Measurements from ENCODE around the gene TUBA4A. TPM values are rescaled to one million over a fixed set of nuclear protein-coding genes. Genes with fewer than 3 reads are reported as not detected.
"Not testable (repeated sequence)": the region's sequence is repeated elsewhere in the genome, so short reads cannot be mapped to it uniquely, and the experiment has no call there.

TUBA4A gene
- total RNA-seq, 1 donor from 2014 or later: 312 TPM

- intact Hi-C loops (cut with micrococcal nuclease): no loop called here
Measured at GRCh38 chr2:219287580-219288265, 34.0 kb upstream of the TUBA4A start.

- intact Hi-C loops (cut with micrococcal nuclease): not testable (repeated sequence)
Measured at GRCh38 chr2:219287116-219287440, 33.4 kb upstream of the TUBA4A start.

DNA sequence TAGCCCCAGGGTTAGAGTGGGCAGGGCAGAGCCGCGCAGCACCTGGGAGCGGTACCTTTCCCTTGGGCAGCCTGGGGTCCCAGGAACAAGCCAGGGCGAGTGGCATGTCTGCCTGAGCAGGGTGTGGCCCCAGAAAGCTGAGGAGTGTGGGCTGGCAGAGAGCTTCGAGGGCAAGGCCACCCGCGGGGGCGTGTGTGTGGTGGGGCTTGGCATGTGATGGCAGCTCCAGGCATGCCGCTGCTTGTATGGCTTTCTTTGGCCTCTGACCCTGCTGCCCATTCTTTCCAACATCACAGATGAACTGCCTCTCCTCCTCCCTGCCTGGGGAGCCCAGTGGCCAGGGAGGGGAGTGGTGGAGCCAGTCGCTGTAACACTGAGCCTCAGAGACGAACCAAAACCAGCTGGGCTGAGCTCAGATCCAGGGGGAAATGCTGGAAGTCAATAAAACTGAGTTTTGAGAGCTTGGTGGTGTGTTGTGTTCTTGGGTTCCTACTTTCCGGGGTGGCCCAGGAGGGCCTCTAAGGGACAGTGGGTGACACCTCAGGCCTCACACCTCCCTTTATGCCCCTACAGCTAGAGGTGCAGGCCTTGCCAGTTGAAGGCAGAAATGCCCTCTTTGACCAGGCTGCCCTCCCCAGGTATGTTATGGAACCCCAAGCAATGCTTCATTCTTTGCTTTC lies 32.9 kb upstream of the TUBA4A start:
- intact Hi-C loops (cut with micrococcal nuclease): no loop called here

DNA sequence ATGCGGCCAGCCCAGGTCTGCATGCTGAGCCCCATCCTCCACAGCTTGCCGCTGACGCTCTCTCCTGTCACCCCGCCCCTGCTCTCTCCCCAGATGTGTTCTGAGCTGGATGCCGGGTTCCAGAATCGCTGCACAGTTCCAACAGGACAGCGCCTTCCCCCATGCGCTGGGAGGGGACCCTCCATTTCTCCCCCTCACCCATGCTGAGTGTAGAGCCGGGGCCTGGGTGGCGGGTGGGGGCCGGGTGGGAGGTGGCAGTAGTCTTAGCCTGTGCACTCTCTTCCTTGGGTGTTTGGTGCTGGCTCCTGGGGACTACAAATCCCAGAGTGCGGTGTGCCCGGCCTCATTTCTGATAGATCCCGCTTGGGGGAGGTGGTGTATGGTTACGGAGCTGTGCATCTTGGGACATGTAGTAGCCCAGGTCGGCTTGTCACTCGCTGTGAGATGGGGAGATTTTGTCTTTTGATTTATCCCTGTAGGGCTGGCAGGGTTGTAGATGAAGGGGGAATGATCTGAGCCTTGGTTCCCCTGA lies 32.2 kb upstream of the TUBA4A start:
- intact Hi-C loops (cut with micrococcal nuclease): no loop called here

- intact Hi-C loops (cut with micrococcal nuclease): no loop called here
Measured at GRCh38 chr2:219285373-219285735, 31.6 kb upstream of the TUBA4A start.

GRCh38 chr2:219284501-219285372 lies 31.0 kb upstream of the TUBA4A start:
- intact Hi-C loops (cut with micrococcal nuclease): no loop called here

DNA sequence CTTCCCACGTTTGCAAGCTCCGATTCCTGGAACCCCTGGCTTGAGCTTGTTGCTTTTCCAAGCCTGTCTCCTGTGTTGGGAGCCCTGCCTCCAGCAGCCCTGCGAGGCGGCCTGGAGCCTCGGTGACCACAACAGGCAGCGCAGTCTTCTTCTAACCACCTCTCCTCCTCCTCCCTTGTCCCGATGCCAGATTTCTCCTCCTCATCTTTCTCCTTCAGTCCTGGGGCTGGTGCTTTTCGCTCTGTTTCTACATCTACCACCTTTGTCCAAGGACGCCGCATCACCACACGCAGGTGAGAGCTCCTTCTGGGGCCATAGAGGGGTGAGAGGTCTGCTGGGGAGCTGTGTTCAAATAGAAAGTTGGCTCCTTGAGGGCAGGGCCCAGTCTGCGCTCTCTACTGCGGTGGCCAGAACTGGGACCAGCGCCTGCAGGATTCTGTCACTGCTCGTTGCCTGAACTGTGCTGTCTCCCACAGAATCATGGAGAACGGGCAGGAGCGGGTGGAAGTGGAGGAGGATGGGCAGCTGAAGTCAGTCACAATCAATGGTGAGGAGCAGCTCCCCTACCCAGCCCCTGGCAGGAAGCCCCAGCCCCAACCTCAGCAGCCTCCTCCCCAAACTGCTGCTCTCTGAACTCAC lies 29.3 kb upstream of the TUBA4A start:
- intact Hi-C loops (cut with micrococcal nuclease): no loop called here

DNA sequence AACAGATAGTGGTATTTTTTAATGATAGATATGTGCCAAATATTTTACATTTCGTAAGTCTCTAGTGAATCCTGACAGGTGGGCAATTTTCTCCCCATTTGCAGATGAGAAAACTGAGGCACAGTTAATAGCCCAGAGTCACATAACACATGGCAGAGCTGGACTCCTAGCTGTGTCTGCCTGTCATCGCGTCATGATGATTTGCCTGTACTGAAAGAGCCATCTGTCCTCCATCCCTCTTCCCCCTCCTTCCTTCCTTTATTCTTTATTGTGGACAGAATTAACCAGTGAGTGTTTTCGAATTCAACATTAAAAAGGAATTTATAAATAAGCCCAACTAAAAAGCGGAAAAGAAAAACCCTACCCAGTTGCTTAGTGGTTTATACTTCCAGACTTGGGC lies 28.7 kb upstream of the TUBA4A start:
- intact Hi-C loops (cut with micrococcal nuclease): no loop called here

DNA sequence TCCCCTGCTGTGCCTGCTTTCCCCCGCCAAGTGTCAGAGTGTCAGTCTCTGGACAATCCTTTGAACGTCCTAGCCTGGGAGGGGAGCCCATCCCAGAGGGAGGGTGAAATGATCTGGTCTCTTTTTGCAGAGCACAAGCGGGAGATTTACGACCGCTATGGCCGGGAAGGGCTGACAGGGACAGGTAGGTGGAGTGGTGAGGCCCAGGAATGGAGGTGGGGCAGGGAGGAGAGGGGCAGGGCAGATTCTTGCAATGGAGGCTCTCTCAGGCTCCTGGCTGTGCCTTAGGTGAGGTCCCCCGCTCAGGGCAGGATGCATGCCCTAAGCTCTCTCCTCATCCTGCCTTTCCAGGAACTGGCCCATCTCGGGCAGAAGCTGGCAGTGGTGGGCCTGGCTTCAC lies 27.9 kb upstream of the TUBA4A start:
- intact Hi-C loops (cut with micrococcal nuclease): no loop called here

DNA sequence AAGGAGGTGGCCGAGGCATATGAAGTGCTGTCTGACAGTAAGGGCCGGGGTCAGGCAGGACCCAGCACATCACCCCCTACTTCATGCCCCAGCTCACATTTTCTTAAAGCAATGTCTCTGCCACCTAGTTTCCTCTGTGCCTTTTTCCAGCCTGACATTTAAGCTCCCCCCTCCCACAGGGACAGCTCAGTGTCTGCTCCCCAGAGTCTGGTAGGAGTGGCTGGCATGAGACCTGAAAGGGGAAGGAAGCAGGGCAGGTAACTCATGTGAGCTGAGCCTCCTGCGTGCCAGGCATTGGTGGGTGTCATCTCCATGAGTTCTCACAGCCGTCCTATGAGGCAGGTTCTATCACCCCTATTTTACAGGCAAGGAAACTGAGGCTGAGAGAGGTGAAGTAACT lies 26.9 kb upstream of the TUBA4A start:
- intact Hi-C loops (cut with micrococcal nuclease): no loop called here

DNA sequence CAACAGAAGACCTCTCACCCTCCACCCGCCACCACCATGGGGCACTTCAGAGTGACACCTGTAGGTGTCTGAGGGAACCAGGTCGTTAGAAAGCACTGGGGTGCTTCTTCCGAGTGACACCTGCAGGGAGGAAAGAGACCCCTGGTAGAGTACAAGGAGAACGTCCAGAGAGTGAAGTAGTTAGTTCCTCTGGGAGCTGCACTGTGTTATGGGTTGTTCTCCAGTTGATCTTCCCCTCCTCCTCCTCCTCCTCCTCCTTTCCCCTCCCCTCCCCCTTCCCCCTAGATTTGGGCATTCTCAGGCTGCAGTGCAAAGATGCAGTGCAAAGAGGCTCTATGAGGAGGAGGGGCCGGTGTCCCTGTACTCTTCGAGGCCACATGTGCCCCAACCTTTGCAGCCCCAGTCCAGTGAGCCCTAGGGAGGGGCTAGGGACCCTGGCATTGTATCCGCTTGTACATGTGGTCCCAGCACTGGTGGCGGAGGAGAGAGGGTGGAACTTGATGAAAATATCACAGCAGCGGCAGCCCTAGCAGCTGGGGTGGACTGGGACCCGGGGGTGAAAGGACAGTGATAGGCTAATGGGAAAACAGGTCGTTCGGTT lies 26.3 kb upstream of the TUBA4A start:
- intact Hi-C loops (cut with micrococcal nuclease): loop anchor here (1.0 to 5.0 kb wide), 20 partner anchors 15 to 1010 kb away; partner anchors contain the start of genes AAMP, ABCB6, ANKZF1 and ATG9A

GRCh38 chr2:219279151-219279915 lies 25.6 kb upstream of the TUBA4A start, which contains the start of gene DNAJB2:
Gene DNAJB2 (plus strand): TSS chr2:219279366. CDS start chr2:219279834, 468 bp downstream.
- intact Hi-C loops (cut with micrococcal nuclease): loop anchor here (1.0 to 5.0 kb wide), 20 partner anchors 16 to 1009 kb away; partner anchors contain the start of genes AAMP, ABCB6, ANKZF1 and ATG9A

DNA sequence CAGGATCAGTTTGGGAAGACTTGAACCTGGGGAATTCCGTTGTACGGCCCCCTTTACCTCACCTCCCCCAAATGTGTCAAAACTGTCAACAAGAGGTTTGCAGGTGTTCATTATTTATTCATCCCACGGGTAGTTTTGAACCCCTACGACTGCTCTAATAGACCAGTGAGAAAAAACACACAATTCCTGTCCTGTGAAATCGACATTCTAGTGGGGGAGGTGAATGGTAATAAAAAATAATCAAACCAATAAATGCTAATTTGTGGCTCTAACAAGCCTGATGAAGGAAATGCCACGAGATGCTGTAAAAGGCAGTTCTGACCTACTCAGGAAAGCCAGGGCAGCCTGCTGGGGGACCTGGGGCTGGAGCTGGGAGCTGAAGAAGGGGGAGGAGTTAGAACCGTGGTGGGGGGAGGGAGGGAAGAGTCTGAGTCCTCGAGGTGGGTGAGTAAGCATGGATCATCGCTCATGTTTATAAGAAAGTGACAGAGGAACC lies 25.0 kb upstream of the TUBA4A start:
- intact Hi-C loops (cut with micrococcal nuclease): loop anchor here (1.0 to 5.0 kb wide), 20 partner anchors 17 to 1008 kb away; partner anchors contain the start of genes AAMP, ABCB6, ANKZF1 and ATG9A

DNA sequence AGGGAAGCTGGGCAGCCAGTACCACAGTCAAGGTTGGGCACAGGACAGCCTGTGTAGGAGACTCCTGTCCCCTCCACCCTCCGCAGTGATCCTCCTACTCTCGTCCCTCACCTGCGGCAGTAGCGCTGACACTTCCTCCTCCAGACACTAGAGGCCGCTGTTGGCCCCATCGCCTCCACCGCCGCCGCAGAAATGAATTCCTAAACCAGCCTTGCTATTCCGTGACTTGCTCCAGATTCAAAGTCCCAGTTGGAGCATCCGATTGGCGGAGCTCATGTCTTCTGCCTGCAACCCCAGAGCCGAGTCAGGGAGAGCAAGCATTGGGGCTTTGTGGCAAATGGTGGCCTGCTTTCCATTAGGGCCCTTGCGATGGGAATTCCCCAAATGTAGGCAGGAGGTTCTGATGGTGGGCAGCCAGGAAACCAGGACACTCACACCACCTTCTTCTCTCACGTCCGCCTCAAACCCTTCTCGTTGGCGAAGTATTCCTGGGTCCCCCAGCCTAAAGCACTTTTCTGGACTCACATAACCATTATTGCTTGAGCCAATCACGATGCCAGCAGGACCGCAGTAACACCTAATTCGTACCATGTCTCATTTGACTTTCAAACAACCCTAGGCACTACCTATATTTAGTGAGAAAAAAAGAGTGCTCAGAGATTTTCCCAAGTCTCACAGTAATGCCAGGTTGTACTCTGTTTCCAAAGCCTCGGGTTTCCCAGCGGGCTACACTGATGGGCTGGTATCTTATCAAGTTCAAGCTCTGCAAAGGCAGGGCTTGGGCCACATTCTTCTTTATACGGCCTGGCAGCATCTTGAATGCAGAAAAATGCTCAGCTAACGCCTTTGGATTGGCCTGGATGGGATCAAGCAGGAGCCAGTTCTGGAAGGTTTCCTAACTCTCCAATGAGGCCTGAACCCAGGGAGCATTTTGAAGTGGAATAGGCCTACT lies 24.3 kb upstream of the TUBA4A start:
- intact Hi-C loops (cut with micrococcal nuclease): loop anchor here (2.0 to 5.0 kb wide), 2 partner anchors 264 to 879 kb away; partner anchors contain the start of genes CHPF, CTDSP1 and TMEM198

GRCh38 chr2:219274361-219274921 lies 20.7 kb upstream of the TUBA4A start:
- intact Hi-C loops (cut with micrococcal nuclease): no loop called here

DNA sequence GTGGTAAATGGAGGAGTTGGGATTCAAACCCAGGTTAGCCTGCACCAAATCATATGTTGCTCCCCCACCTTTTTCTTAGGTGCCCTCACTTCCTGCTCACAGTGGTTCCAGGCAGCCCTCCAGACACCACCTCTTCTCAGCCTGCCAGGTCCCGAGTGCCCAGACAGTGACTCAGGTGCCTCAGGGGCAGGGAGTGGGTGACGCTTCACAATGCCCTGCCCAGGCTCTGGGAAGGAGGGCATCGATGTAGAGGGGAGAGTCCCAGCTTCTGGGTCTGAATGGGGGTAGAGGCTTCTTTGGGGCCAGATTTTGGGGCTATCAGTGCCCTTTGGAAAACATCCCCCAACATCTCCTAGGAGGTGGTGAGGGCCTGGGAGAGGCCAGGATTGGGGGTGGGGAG lies 20.2 kb upstream of the TUBA4A start:
- intact Hi-C loops (cut with micrococcal nuclease): no loop called here

- intact Hi-C loops (cut with micrococcal nuclease): no loop called here
Measured at GRCh38 chr2:219272995-219273394, 19.3 kb upstream of the TUBA4A start.

DNA sequence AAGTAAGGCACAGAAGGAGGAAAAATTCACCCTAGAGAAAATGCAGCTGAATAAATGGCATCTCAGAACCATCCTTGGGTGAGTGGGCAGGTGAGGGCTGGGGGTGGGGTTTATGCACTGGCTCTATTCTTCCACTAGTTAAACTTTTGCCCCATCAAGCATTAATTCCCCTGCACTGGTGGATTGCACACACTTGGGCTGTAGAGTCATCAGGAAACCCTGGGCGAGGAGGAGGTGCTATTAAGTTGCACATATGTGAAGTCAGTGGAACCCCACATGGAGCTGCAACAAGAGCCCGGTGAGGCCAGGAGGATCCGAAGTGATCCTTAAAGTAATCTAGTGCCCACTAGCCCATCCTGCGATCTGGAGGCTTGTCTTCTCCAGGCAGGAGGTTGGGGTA lies 18.6 kb upstream of the TUBA4A start:
- intact Hi-C loops (cut with micrococcal nuclease): no loop called here
